ENCODE data around the gene KCNJ6.
A peak's percentile ranks its signal among the peaks of the same experiment; 100 is the strongest.
"Not testable (repeated sequence)": the region's sequence is repeated elsewhere in the genome, so short reads cannot be mapped to it uniquely, and the experiment has no call there.

Gene KCNJ6, protein sequence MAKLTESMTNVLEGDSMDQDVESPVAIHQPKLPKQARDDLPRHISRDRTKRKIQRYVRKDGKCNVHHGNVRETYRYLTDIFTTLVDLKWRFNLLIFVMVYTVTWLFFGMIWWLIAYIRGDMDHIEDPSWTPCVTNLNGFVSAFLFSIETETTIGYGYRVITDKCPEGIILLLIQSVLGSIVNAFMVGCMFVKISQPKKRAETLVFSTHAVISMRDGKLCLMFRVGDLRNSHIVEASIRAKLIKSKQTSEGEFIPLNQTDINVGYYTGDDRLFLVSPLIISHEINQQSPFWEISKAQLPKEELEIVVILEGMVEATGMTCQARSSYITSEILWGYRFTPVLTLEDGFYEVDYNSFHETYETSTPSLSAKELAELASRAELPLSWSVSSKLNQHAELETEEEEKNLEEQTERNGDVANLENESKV

GRCh38 chr21:37916310-37917051 lies at the start of gene KCNJ6:
Gene KCNJ6, minus strand, starts transcription at chr21:37916457. Its CDS starts 75,775 bp downstream, at chr21:37840682.
- peak in 2 of 3 experiments; percentile 79 to 88 for DNase-seq

GRCh38 chr21:37965088-37965805 lies 49.0 kb upstream of the KCNJ6 start:
- DNase-seq = no peak

DNA sequence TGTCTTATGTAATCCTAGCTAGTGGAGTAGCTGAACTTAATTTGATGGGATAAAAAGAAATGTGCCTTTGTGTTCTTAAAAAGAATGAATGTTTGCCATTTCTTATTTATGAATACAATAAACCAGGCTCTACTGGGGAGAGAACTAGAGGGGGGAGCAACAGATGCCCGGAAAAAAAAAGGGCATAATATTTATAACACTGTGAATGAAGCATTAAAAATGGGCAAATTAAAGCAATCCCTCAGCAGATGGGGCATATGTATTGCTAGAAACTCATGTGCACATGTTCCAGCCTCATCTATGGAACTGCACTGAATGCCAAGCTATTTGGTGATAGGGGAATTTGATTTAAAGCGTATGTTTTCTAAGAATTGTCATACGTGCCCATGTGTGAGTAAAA lies 42.3 kb upstream of the KCNJ6 start:
- DNase-seq = no peak

- DNase-seq = no peak
Observed at GRCh38 chr21:37956772-37957171, 40.5 kb upstream of the KCNJ6 start.

DNA sequence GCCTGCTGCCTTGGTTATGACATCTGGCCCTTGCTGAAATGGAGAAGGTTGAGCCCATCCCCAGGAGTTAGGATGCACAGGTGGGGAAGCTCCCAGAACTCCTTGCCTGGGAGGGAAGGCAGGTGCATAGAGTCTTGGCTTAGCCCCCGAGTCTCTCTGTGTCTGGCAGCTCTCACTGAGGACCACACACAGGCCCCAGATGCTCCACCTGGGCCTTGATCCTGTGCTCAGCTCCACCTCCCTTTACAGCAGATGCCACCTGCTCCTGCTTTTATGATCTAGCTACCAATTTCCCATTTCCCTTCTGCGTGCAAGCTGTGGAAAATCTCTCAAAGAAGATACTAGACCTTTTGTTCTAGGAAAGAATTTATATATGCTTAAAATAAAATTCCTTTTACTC lies 28.8 kb upstream of the KCNJ6 start:
- no peak for DNase-seq

DNA sequence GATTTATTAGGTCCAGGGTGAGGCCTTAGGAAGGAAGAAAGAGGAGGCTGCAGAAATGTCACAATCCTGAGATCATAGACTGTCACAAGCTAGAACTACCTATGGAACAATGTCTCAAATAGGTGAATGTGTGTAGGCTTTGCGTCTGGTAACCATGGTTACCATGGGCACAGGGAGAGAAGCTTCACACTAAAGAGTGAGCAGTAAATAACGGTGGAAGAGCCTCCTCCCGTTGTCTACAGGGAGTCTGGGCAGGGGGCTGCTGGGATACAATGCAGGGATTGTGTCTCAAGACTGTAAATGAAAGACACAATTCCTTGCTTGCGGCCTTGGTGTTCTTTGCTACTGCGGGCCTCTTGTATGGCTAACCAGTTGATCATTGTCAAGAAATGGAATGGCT lies 28.2 kb upstream of the KCNJ6 start:
- DNase-seq = peak in 1 of 3 experiments; percentile 44

DNA sequence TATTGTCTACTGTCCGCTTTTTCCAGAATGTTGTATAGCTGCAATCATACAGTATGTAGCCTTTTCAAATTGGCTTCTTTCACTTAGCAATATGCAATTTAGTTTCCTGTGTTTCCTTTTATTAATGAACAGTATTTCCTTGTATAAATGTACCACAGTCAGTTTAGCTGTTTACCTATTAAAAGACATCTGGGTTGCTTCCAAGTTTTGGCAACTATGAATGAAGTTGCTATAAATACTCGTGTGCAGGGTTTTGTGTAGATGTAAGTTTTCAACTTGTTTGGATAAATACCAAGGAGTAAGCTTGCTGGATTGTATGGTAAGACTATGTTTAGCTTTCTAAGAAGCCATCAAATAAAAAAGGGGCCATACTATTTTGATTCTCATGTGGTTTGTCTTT lies 24.4 kb upstream of the KCNJ6 start:
- no peak for DNase-seq

DNA sequence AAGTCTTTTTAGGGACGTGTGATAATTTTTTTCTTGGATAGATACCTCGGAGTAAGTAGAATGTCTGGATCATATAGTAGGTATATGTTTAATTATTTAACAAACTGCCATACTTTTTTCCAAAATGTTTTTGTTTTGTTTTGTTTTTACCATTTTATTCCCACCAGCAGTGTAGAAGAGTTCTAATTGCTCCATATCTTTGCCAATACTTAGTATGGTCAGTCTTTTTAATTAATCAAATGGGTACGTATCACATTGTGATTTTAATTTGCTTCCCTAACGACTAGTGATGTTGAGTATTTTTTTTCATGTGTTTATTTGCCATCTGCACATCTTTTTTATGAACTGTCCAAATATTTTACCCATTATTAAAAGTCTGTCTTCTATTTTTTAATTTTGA lies 23.6 kb upstream of the KCNJ6 start:
- no peak for DNase-seq

GRCh38 chr21:37939251-37939650 lies 23.0 kb upstream of the KCNJ6 start:
- no peak for DNase-seq

GRCh38 chr21:37937668-37938067 lies 21.4 kb upstream of the KCNJ6 start:
- DNase-seq = no peak

- peak in 1 of 3 experiments; percentile 6 for DNase-seq
Observed at GRCh38 chr21:37936010-37936785, 19.9 kb upstream of the KCNJ6 start.

DNA sequence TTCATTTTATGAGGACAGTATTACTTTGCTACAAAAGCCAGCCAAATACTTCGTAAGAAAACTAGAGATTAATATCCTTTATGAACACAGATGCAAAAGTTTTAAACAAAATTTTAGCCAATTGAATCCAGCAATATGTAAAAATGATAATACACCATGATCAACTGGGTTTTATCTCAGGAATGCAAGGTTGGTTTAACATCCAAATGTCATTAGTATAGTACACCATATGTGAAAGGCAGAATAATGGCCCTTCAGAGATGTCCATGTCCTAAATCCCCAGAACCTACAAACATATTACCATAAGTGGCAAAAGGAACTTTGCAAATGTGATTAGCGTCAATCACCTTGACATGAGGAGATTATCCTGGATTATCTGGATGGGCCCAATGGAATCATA lies 16.7 kb upstream of the KCNJ6 start:
- no peak for DNase-seq

- DNase-seq = no peak
Observed at GRCh38 chr21:37927711-37928110, 11.5 kb upstream of the KCNJ6 start.

- no peak for DNase-seq
Observed at GRCh38 chr21:37921091-37921490, 4.8 kb upstream of the KCNJ6 start.

GRCh38 chr21:37920302-37920701 lies 4.0 kb upstream of the KCNJ6 start:
- not testable (repeated sequence) for DNase-seq

- no peak for DNase-seq
Observed at GRCh38 chr21:37917612-37918011, 1.4 kb upstream of the KCNJ6 start.

- DNase-seq = peak in 2 of 3 experiments; percentile 76 to 88
Observed at GRCh38 chr21:37915941-37916309, 332 bp downstream of the KCNJ6 start.

DNA sequence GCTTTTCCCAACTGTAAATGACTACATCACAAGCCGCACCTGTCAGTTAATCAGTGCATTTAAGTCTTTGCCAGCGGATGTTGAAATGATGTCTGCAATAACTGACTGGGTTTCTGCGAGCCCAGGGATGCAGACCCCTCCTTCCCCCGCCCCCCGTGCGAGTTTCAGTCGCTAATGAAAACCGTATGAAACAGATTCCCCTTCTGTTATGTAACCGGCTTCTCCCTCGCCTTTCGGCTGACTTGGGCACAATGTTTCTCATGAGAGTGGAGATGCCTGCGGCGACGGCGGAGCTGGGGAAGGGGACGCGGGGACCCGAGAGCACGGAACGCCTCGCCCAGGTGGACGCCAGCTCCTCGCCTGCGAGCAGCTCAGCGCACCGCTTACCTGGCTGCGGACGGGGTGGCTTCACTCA lies 753 bp downstream of the KCNJ6 start:
- DNase-seq = peak in 2 of 3 experiments; percentile 74 to 85

- DNase-seq = no peak
Observed at GRCh38 chr21:37912616-37913015, 3.6 kb downstream of the KCNJ6 start.

DNA sequence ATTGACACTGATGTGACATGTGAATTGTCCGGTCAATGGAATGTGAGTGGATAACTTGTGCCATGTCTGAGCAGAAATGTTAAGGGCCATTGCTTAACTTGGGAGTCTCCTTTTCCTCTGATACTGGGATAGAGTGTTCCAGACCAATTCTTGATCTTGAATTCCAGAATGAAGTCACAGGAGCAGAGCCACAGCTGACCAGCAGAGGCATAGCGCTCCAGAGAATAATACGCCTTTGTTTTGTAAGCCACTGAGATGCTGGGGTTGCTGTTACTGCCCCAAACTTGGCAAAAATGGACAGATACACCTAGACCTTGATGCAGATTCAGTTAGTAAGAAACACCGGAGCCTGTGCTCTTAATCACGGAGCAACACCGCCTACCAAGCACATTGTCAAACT lies 6.3 kb downstream of the KCNJ6 start:
- no peak for DNase-seq

DNA sequence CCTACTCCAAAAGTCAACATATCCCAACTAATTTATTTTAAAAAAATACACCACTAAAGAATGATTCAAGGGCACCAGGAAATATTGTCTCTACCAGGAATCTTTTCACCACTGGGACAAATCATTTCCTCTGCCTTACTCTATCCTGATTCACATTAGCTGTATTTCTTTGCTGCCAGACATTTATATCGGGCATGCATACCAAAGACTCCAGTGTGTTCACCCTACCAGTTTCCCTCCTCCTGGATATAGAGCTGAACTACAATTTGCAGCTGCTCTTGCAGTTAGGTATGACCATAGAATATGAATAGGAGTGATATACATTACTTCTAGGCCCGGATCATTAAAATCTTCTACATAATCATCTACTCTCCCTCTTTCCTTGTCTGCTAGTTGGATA lies 7.6 kb downstream of the KCNJ6 start:
- DNase-seq = no peak

- no peak for DNase-seq
Observed at GRCh38 chr21:37907076-37907475, 9.2 kb downstream of the KCNJ6 start.

DNA sequence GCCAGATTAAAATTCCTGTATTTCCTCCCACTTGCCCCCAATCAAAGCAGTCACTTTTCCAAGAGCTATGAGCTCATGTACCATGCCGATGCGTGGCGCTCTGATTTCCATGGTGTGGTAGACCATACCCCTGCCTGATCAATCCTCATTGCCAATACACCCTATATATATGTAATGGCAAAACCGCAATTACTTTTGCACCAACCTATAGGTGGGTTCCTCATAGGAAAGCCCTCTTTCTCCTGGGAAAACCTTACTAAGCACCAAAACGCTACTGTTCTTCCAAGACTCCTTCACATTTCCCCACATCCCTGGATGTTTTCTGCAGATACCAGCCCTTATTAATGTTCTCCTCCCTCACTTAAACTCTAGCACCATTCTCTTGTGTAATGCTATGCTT lies 11.0 kb downstream of the KCNJ6 start:
- DNase-seq = no peak
